Suprapubic skin (tissue), 3 donors: ENCODE results near the gene PAK1IP1.

Experiments used
- CTCF ChIP-seq, 2 donors: fragments of 200-600 bp in 1 of 2; fragments of 450-650 bp in 1 of 2; sonication (generic) in 1 of 2; IDR thresholded peaks; one replicate each; pipeline ENCODE4 v1.5.1; 2016 to 2019; ENCODE audit warnings: antibody characterized with exemption in 2 of 2, mild to moderate bottlenecking in 1 of 2, moderate library complexity in 1 of 2
- POLR2AphosphoS5 ChIP-seq, 3 donors: sonication (generic); formaldehyde crosslinking; IDR thresholded peaks; one replicate each; pipeline ENCODE4 v1.6.1; 2017; ENCODE audit warnings: antibody characterized with exemption in 3 of 3

DNA sequence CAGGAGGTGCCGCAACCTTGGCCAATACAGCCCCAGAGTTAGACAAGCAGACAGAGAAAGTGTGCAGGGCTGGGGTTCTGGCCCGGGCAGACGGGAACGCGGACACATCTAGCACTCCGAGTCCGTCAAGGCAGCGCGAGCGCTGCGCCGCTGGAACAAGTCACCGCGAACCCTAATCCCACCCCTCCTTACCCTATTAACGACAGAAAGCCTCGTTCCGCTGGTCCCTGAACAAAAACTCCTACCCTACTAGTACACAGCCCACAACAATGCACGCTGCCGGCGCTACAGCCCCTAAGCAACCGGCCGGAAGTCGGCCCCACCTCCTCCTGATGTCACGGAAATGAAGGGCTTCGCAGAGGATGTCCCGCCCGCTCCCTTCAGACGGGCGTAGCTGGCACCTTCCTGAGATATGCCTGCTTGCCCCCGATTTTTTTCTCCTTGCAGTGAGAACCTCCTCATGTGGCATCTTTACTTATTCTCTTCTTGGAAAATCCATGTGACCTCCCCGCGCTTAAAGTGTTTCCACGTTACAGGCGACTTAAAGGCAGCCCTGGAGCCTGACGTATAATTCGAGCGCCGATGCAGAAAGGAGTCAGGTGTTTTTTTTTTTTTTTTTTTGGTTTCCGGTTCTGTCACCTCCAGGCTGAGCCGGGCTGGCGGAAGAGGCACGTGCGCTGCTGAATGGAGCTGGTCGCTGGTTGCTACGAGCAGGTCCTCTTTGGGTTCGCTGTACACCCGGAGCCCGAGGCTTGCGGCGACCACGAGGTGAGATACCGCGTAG is at the start of gene PAK1IP1, which contains the start of gene C6orf52:
- no peak for TF ChIP-seq CTCF (IDR thresholded peaks at IDR 0.05)
- TF ChIP-seq POLR2AphosphoS5 (IDR thresholded peaks at IDR 0.05) = peak; percentile 57 to 92 (median 83)
